HT1080 (cell line): ENCODE results near the gene NRAP. TPM values are rescaled to one million over a fixed set of nuclear protein-coding genes. Genes with fewer than 3 reads are reported as not detected.

ENCODE experiments used
- total RNA-seq: library from RNA; depleted of rRNA; stranded (reverse); fragments of >200 nt; shearing (Covaris generic); gene quantifications from 2 replicates; pipeline ENCODE4 v1.2.3, GENCODE V29; 2014; rRNA removed

Gene NRAP
- total RNA-seq, 1 experiment from 2014 or later: not detected

Other genes starting within 250 kb of the NRAP start
- gene HABP2, start 111.0 kb downstream of the NRAP start, total RNA-seq: not detected in 2 replicates
- 28.7 and 32.0 TPM in 2 replicates for gene CASP7, start 15.9 kb upstream of the NRAP start, total RNA-seq
- gene PLEKHS1, start 87.6 kb upstream of the NRAP start, total RNA-seq: not detected in 2 replicates
- 10.8 and 11.5 TPM in 2 replicates for gene DCLRE1A, start 190.0 kb upstream of the NRAP start, total RNA-seq
- 9.3 and 28.0 TPM in 2 replicates for gene NHLRC2, start 190.6 kb upstream of the NRAP start, total RNA-seq